ENCODE data around the gene CHCHD6. TPM values are rescaled to one million over a fixed set of nuclear protein-coding genes. Genes with fewer than 3 reads are reported as not detected.

CHCHD6 gene
- total and polyA plus RNA-seq, 2 donors: 10.5 to 14.2 TPM

DNA sequence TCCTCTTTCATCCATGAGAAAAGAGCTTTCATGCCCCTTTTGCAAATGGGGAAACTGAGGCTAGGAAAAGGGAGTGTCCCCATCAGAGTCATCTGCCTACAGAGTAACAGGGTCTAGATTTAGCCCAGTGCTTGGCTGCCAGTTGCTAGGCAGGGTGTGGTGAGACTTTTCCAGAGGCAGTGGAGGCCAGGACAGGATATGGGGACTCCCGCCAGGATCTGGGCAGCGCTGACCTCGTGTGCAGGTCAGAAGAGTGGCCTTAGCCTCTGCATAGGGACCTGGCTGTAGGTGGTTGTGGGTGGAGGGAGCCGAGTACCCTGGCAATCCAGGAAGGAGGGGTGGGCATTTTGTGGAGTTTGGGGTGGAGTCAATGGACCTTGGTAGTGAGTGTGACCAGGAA lies 283.1 kb downstream of the CHCHD6 start:
- H3K9me3 ChIP-seq (ENCODE audit: control insufficient read depth in 2 of 2, insufficient read depth in 1 of 2, low read length in 1 of 2): no peaks in the 10 kb centered on the region
- H3K4me1 ChIP-seq (ENCODE audit: control insufficient read depth in 2 of 2, insufficient read depth in 2 of 2, low read length in 2 of 2): peaks cover 10 to 14% of the 10 kb centered on the region in 2 donors
- H3K27me3 ChIP-seq (ENCODE audit: control insufficient read depth in 2 of 2, insufficient read depth in 1 of 2, low read length in 1 of 2): peaks cover 7 to 21% of the 10 kb centered on the region in 2 donors
- 86% methylated on average over 4 of the region's 4 CpGs for WGBS
- H3K4me3 ChIP-seq (ENCODE audit: low read length in 2 of 2): no peak overlapping the region
- H3K27ac ChIP-seq (ENCODE audit: low read depth in 1 of 2, low read length in 1 of 2): no peak overlapping the region
- H3K36me3 ChIP-seq (ENCODE audit: control insufficient read depth in 2 of 2, insufficient read depth in 2 of 2, low read length in 1 of 2): peaks cover 2 to 4% of the 10 kb centered on the region in 2 donors
- DNase-seq (ENCODE audit: low read depth in 6 of 9, low spot score in 9 of 9): no peak

- Histone ChIP-seq H3K4me1 (ENCODE audit: control insufficient read depth in 2 of 2, insufficient read depth in 2 of 2, low read length in 2 of 2) (peaks cover 6 to 9% of the 10 kb centered on the region in 2 donors), H3K9me3 (ENCODE audit: control insufficient read depth in 2 of 2, insufficient read depth in 1 of 2, low read length in 1 of 2) (no peaks in the 10 kb centered on the region), H3K4me3 (ENCODE audit: low read length in 2 of 2) (no peak overlapping the region), H3K27ac (ENCODE audit: low read depth in 1 of 2, low read length in 1 of 2) (no peak overlapping the region), H3K36me3 (ENCODE audit: control insufficient read depth in 2 of 2, insufficient read depth in 2 of 2, low read length in 1 of 2) (peaks cover 2 to 4% of the 10 kb centered on the region in 2 donors), H3K27me3 (ENCODE audit: control insufficient read depth in 2 of 2, insufficient read depth in 1 of 2, low read length in 1 of 2) (peaks cover 6 to 17% of the 10 kb centered on the region in 2 donors)
- no peak for DNase-seq (ENCODE audit: low read depth in 6 of 9, low spot score in 9 of 9)
- WGBS: 94% methylated on average over 8 of the region's 8 CpGs
These were observed 283.6 kb downstream of the CHCHD6 start for GRCh38 chr3:126987596-126987995.

DNA sequence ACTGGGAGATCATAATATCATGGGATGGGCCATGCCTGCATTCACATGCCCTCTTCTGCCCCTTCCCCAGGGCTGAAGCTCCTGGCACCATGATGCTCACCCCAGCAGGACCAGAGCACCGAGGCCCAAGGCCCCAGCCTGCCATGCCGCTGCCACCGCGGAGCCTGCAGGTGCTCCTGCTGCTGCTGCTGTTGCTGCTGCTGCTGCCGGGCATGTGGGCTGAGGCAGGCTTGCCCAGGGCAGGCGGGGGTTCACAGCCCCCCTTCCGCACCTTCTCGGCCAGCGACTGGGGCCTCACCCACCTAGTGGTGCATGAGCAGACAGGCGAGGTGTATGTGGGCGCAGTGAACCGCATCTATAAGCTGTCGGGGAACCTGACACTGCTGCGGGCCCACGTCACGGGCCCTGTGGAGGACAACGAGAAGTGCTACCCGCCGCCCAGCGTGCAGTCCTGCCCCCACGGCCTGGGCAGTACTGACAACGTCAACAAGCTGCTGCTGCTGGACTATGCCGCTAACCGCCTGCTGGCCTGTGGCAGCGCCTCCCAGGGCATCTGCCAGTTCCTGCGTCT lies 284.5 kb downstream of the CHCHD6 start:
- H3K9me3 ChIP-seq (ENCODE audit: control insufficient read depth in 2 of 2, insufficient read depth in 1 of 2, low read length in 1 of 2): no peaks in the 10 kb centered on the region
- H3K4me3 ChIP-seq (ENCODE audit: low read length in 2 of 2): no peak overlapping the region
- no peak overlapping the region for H3K27ac ChIP-seq (ENCODE audit: low read depth in 1 of 2, low read length in 1 of 2)
- DNase-seq (ENCODE audit: low read depth in 6 of 9, low spot score in 9 of 9): no peak
- 92% methylated on average over 26 of the region's 26 CpGs for WGBS
- H3K27me3 ChIP-seq (ENCODE audit: control insufficient read depth in 2 of 2, insufficient read depth in 1 of 2, low read length in 1 of 2): peaks cover 6 to 17% of the 10 kb centered on the region in 2 donors
- H3K36me3 ChIP-seq (ENCODE audit: control insufficient read depth in 2 of 2, insufficient read depth in 2 of 2, low read length in 1 of 2): peaks cover 2 to 4% of the 10 kb centered on the region in 2 donors
- peaks cover 5 to 8% of the 10 kb centered on the region in 2 donors for H3K4me1 ChIP-seq (ENCODE audit: control insufficient read depth in 2 of 2, insufficient read depth in 2 of 2, low read length in 2 of 2)

GRCh38 chr3:126989316-126990023 lies 285.4 kb downstream of the CHCHD6 start:
- Histone ChIP-seq H3K27me3 (ENCODE audit: control insufficient read depth in 2 of 2, insufficient read depth in 1 of 2, low read length in 1 of 2) (peaks cover 4 to 8% of the 10 kb centered on the region in 2 donors), H3K4me1 (ENCODE audit: control insufficient read depth in 2 of 2, insufficient read depth in 2 of 2, low read length in 2 of 2) (peaks cover 0 to 3% of the 10 kb centered on the region in 2 donors), H3K4me3 (ENCODE audit: low read length in 2 of 2) (no peak overlapping the region), H3K27ac (ENCODE audit: low read depth in 1 of 2, low read length in 1 of 2) (no peak overlapping the region), H3K36me3 (ENCODE audit: control insufficient read depth in 2 of 2, insufficient read depth in 2 of 2, low read length in 1 of 2) (peaks cover 4 to 5% of the 10 kb centered on the region in 2 donors), H3K9me3 (ENCODE audit: control insufficient read depth in 2 of 2, insufficient read depth in 1 of 2, low read length in 1 of 2) (no peaks in the 10 kb centered on the region)
- 97% methylated on average over 36 of the region's 36 CpGs for WGBS
- DNase-seq (ENCODE audit: low read depth in 6 of 9, low spot score in 9 of 9): no peak

DNA sequence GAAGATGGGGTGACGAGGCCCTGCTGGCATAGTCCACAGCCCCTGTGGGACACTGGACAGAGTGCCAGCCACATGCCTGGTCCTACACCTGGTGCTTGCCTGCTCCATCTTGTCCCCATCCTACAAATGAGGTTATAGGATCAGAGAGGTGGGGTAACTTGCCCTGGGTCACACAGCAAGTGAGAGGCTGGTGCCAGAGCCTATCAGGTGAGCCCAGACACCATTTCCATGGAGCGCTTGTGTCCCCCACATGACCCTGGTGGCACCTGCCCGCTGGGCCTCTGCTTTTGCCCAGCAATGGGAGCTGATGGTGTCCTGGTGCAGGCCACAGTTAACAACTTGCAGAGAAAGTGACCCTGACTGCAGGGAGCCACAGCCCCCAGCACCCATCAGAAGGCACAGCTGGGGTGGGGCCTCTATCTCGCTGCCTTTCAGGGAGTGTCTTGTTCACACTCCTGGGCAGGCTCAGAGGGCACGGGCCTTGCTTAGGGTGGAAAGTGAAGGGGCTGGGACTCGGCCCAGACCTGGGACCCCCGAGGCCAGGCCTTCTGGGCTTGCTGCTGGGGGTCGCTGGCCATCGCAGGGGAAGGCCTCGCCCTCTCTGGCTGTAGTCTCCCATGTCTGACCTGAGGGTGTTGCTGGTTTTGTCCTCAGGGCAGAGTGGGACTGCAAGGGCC lies 286.1 kb downstream of the CHCHD6 start:
- no peak for DNase-seq (ENCODE audit: low read depth in 6 of 9, low spot score in 9 of 9)
- 94% methylated on average over 10 of the region's 10 CpGs for WGBS
- Histone ChIP-seq H3K9me3 (ENCODE audit: control insufficient read depth in 2 of 2, insufficient read depth in 1 of 2, low read length in 1 of 2) (no peaks in the 10 kb centered on the region), H3K36me3 (ENCODE audit: control insufficient read depth in 2 of 2, insufficient read depth in 2 of 2, low read length in 1 of 2) (peaks cover 4 to 5% of the 10 kb centered on the region in 2 donors), H3K27me3 (ENCODE audit: control insufficient read depth in 2 of 2, insufficient read depth in 1 of 2, low read length in 1 of 2) (peaks cover 0 to under 1% of the 10 kb centered on the region in 2 donors), H3K27ac (ENCODE audit: low read depth in 1 of 2, low read length in 1 of 2) (no peak overlapping the region), H3K4me3 (ENCODE audit: low read length in 2 of 2) (no peak overlapping the region), H3K4me1 (ENCODE audit: control insufficient read depth in 2 of 2, insufficient read depth in 2 of 2, low read length in 2 of 2) (peaks cover 0 to 6% of the 10 kb centered on the region in 2 donors)

DNA sequence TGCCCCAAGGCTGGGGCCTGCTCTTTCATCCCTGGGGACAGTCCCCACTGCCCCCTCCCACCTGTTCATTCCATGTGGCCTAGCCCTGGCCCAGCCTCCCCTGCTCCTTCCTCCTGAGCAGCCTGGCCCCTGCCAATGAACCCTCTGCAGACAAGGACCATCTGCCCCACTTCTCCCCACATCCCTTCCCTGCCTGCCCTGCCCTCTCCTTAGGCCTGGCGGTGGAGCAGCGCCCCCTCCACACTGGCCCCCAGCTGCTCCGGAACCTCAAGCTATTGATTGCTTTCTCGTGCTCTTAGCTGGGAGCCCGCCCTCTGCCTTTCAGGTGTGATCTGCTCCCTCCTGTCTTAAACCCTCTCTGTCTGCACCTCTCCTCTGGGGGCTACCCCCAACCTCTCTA lies 286.9 kb downstream of the CHCHD6 start:
- Histone ChIP-seq H3K9me3 (ENCODE audit: control insufficient read depth in 2 of 2, insufficient read depth in 1 of 2, low read length in 1 of 2) (no peaks in the 10 kb centered on the region), H3K27ac (ENCODE audit: low read depth in 1 of 2, low read length in 1 of 2) (no peak overlapping the region), H3K27me3 (ENCODE audit: control insufficient read depth in 2 of 2, insufficient read depth in 1 of 2, low read length in 1 of 2) (no peaks in the 10 kb centered on the region), H3K4me1 (ENCODE audit: control insufficient read depth in 2 of 2, insufficient read depth in 2 of 2, low read length in 2 of 2) (peaks cover 0 to 6% of the 10 kb centered on the region in 2 donors), H3K4me3 (ENCODE audit: low read length in 2 of 2) (no peak overlapping the region), H3K36me3 (ENCODE audit: control insufficient read depth in 2 of 2, insufficient read depth in 2 of 2, low read length in 1 of 2) (peaks cover 4 to 5% of the 10 kb centered on the region in 2 donors)
- WGBS: 97% methylated on average over 5 of the region's 5 CpGs
- DNase-seq (ENCODE audit: low read depth in 6 of 9, low spot score in 9 of 9): no peak

GRCh38 chr3:126991366-126992200 lies 287.5 kb downstream of the CHCHD6 start:
- Histone ChIP-seq H3K27me3 (ENCODE audit: control insufficient read depth in 2 of 2, insufficient read depth in 1 of 2, low read length in 1 of 2) (no peaks in the 10 kb centered on the region), H3K4me3 (ENCODE audit: low read length in 2 of 2) (no peak overlapping the region), H3K27ac (ENCODE audit: low read depth in 1 of 2, low read length in 1 of 2) (no peak overlapping the region), H3K36me3 (ENCODE audit: control insufficient read depth in 2 of 2, insufficient read depth in 2 of 2, low read length in 1 of 2) (peaks cover 4 to 8% of the 10 kb centered on the region in 2 donors), H3K4me1 (ENCODE audit: control insufficient read depth in 2 of 2, insufficient read depth in 2 of 2, low read length in 2 of 2) (peaks cover 0 to 6% of the 10 kb centered on the region in 2 donors), H3K9me3 (ENCODE audit: control insufficient read depth in 2 of 2, insufficient read depth in 1 of 2, low read length in 1 of 2) (no peaks in the 10 kb centered on the region)
- WGBS: 96% methylated on average over 24 of the region's 24 CpGs
- DNase-seq (ENCODE audit: low read depth in 6 of 9, low spot score in 9 of 9): no peak

GRCh38 chr3:126992216-126992615 lies 288.2 kb downstream of the CHCHD6 start:
- Histone ChIP-seq H3K27ac (ENCODE audit: low read depth in 1 of 2, low read length in 1 of 2) (no peak overlapping the region), H3K27me3 (ENCODE audit: control insufficient read depth in 2 of 2, insufficient read depth in 1 of 2, low read length in 1 of 2) (no peaks in the 10 kb centered on the region), H3K4me3 (ENCODE audit: low read length in 2 of 2) (no peak overlapping the region), H3K36me3 (ENCODE audit: control insufficient read depth in 2 of 2, insufficient read depth in 2 of 2, low read length in 1 of 2) (peaks cover 4 to 8% of the 10 kb centered on the region in 2 donors), H3K9me3 (ENCODE audit: control insufficient read depth in 2 of 2, insufficient read depth in 1 of 2, low read length in 1 of 2) (no peaks in the 10 kb centered on the region), H3K4me1 (ENCODE audit: control insufficient read depth in 2 of 2, insufficient read depth in 2 of 2, low read length in 2 of 2) (peaks cover 0 to 6% of the 10 kb centered on the region in 2 donors)
- DNase-seq (ENCODE audit: low read depth in 6 of 9, low spot score in 9 of 9): no peak
- WGBS: 97% methylated on average over 7 of the region's 7 CpGs
